Bronchial epithelial cell (primary cell): ENCODE results near the gene MISFA. TPM values are rescaled to one million over a fixed set of nuclear protein-coding genes. Genes with fewer than 3 reads are reported as not detected.

ENCODE experiments used
- DNase-seq: peaks from one replicate; pipeline ENCODE4 v3.0.0-alpha.2; 2010; ENCODE audit warnings: low read depth
- FAIRE-seq: peaks from 2 replicates; lab custom pipeline; 2011; peaks lifted over from hg19 to GRCh38; lab: Jason Lieb, UNC
- H3K27me3 ChIP-seq: 2 replicates; pipeline ENCODE4 v1.5.1; 2011; ENCODE audit warnings: low read length; ENCODE audit not compliant: control insufficient read depth, insufficient read depth
- H3K36me3 ChIP-seq: 2 replicates; pipeline ENCODE4 v1.5.1; 2011; ENCODE audit warnings: low read length; ENCODE audit not compliant: control insufficient read depth, insufficient read depth
- H3K4me3 ChIP-seq: 2 replicates; pipeline ENCODE4 v1.5.1; 2011; ENCODE audit warnings: mild to moderate bottlenecking, low read depth, low read length, control low read depth
- CTCF ChIP-seq: IDR thresholded peaks from 2 replicates; pipeline ENCODE4 v1.5.1; 2011; ENCODE audit warnings: mild to moderate bottlenecking, moderate library complexity, low read length, control low read depth, inconsistent platforms; ENCODE audit not compliant: insufficient read depth, severe bottlenecking
- total RNA-seq: library from RNA; depleted of rRNA; stranded (reverse); fragments of >200 nt; gene quantifications from 2 replicates; pipeline ENCODE4 v1.2.1, GENCODE V29; 2014

MISFA gene
- total RNA-seq, 1 donor from 2014 or later = 0.79 TPM

- no peak for FAIRE-seq
- H3K4me3 ChIP-seq = no peak overlapping the region
- no peaks in the 10 kb centered on the region for H3K27me3 ChIP-seq
- no peak for TF ChIP-seq CTCF
- no peak for DNase-seq
- H3K36me3 ChIP-seq = no peaks in the 10 kb centered on the region
Measured at GRCh38 chr11:18623707-18624106, 24.1 kb downstream of the MISFA start.

- DNase-seq (no peak), FAIRE-seq (no peak)
- H3K36me3 ChIP-seq = no peaks in the 10 kb centered on the region
- TF ChIP-seq CTCF = no peak
- no peak overlapping the region for H3K4me3 ChIP-seq
- H3K27me3 ChIP-seq = no peaks in the 10 kb centered on the region
Measured at GRCh38 chr11:18624161-18624560, 24.6 kb downstream of the MISFA start.

- H3K4me3 ChIP-seq = no peak overlapping the region
- DNase-seq = peak; percentile 10
- TF ChIP-seq CTCF = no peak
- no peak for FAIRE-seq
- H3K27me3 ChIP-seq = no peaks in the 10 kb centered on the region
- no peaks in the 10 kb centered on the region for H3K36me3 ChIP-seq
Measured at GRCh38 chr11:18632841-18633240, 33.3 kb downstream of the MISFA start.

- FAIRE-seq = peak; percentile 66
- TF ChIP-seq CTCF = no peak
- Histone ChIP-seq H3K36me3 (no peaks in the 10 kb centered on the region), H3K27me3 (no peaks in the 10 kb centered on the region), H3K4me3 (peak overlapping the region; percentile 90)
- no peak for DNase-seq
Measured at GRCh38 chr11:18633256-18634139, 33.9 kb downstream of the MISFA start.

GRCh38 chr11:18634140-18635032, 34.8 kb downstream of the MISFA start, which contains the start of gene SPTY2D1:
Gene SPTY2D1, minus strand, starts transcription at chr11:18634342. Its CDS starts 85 bp downstream, at chr11:18634257.
- TF ChIP-seq CTCF = no peak
- FAIRE-seq = no peak

More at GRCh38 chr11:18634140-18635032, 34.8 kb downstream of the MISFA start, which contains the start of gene SPTY2D1:
- Histone ChIP-seq H3K36me3 (no peaks in the 10 kb centered on the region), H3K4me3 (peak within 1 kb of the TSS; percentile 90), H3K27me3 (no peaks in the 10 kb centered on the region)
- peak; percentile 97 for DNase-seq
